SK-N-MC (cell line): Measurements from ENCODE around the gene C12orf60.

ENCODE experiments used
- EZH2 ChIP-seq: fragments of 200-600 bp; sonication (generic); IDR thresholded peaks from one replicate; pipeline ENCODE4 v1.6.1; 2017; ENCODE audit warnings: antibody characterized with exemption
- FOXP2 ChIP-seq: optimal IDR thresholded peaks from 2 replicates; pipeline ENCODE3; 2011; ENCODE audit warnings: mild to moderate bottlenecking, moderate library complexity; ENCODE audit not compliant: insufficient read depth; ENCODE audit errors: extremely low read length, control extremely low read depth
- POLR2AphosphoS5 ChIP-seq: IDR thresholded peaks from 2 replicates; pipeline ENCODE4 v1.6.1; 2012; ENCODE audit warnings: mild to moderate bottlenecking, low read depth, low read length, borderline replicate concordance

DNA sequence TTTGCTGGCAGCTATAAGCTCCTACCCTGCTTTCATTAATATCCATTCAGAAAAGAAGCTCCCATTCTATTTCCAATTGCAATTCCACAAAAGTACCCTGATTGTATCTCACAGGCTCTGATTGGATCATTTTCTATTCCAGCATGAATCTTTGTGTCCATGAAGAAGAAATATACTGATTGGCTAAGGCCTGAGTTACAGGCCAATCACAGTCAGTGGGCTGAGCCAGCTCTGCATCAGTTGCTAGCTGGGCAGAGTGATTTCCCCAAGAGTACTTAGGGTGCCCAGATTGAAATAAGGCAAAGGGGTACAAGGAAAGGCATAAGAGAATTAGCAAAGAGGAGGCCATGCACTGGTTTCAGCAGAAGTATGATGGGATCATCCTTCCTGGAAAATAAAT is 25.4 kb downstream of the C12orf60 start:
- TF ChIP-seq POLR2AphosphoS5 = no peak
- no peak for TF ChIP-seq EZH2
- TF ChIP-seq FOXP2 = no peak
